HuH-7.5 (cell line): ENCODE data around the gene BRIP1.
"Not testable (repeated sequence)": the region's sequence is repeated elsewhere in the genome, so short reads cannot be mapped to it uniquely, and the experiment has no call there.

Source experiments
- DNase-seq: peaks from one replicate; pipeline ENCODE4 v3.0.0; 2011; ENCODE audit warnings: low spot score

BRIP1 gene

DNA sequence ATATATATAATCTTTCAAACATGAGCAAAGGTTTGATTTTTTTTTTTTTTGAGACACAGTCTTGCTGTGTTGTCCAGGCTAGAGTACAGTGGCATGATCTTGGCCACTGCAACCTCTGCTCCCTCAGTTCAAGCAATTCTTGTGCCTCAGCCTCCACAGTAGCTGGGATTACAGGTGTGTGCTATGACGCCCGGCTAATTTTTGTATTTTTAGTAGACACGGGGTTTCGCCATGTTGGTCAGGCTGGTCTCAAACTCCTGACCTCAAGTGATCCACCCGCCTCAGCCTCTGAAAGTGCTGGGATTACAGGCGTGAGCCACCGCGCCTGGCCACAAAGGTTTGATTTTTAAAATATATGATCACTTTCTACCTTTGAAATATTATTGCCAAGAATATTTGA lies 135.5 kb downstream of the BRIP1 start:
- DNase-seq = not testable (repeated sequence)

DNA sequence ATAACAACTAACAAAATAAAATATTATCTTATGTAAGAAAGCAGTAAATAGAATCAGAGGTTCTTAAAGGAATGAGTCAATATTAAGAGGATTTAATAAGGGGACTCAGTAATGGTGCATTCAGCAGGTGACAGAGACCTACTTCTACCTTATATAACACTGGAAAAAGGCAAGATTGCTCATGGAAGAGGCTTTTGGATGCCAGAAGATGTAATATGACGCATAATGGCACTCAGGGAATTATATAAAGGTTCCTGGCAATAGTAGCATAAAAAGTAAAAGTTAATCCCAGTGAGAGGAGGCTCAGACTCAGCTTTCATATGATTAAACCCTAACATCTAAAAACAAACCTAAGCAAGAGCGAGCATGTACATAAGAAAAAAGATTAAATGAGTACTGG lies 136.4 kb downstream of the BRIP1 start:
- no peak for DNase-seq

DNA sequence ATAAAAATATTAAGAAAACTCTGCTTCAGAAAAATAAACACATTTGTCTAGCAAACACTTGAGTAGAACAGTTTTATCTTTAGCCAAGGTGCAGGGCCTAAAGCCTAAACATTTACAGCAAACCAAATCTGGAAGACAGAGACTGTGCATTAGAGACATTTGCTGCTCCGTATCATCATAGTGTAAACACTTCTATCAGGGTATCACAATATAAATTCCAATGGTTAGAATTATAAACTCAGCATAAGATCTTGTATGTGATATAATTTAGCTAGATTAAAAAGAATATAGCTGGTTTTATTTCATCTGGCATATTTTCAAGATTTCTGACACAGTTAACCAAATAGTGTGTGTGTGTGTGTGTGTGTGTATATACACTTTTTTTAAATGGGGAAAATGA lies 138.6 kb downstream of the BRIP1 start:
- no peak for DNase-seq

DNA sequence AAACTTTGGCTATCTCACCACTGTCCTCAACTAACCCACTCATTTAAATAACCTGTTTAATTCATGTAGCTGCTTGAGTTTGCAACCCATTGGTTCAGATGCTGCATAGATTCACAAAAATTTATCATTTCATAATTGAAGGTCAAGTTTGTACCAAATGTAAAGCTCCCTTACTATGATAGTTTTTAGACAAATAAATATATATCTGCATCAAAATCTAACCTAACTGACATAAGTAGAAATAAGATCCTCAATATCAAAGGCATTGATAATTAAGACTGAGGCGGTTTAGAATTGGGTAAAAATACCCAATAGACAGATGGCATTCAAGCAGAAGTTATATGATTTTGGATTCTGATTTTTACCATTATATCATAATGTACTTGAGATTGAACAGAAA lies 139.4 kb downstream of the BRIP1 start:
- DNase-seq = no peak

DNA sequence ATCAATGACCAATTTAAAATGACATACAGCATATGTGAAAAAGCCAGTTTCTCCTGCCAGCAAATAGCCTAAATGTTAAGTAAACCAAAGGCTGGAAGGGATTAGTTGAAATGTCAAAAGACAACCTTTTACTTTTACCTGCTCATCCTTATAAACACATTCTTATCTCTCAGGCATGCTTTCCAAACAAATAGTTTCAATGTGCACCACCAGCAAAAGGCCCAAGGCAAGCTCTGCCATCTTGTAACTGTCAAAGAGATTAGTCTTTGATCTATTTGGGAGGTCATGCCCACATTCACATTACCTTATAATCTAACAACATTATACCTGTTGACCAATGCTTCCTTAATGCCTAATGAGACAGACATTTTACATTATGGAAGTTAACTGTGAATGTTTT lies 140.1 kb downstream of the BRIP1 start:
- peak; percentile 38 for DNase-seq

DNA sequence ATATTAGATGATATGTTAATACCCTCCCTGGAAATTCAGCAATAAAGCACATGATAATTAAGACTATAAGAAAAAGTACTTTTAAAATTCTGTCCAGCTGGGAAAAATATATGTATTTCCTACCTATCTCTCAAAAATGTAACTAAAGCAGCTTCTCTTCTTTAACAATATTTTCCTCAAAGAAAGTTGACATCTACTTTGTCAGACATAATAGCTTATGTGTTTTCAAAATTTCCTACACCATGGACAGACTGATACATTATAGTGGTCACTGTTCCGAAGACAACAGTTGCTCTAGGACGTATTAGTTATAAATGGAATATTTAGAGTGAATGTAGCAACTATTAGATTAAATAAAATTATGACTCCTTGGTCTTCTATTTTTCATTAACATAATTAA lies 140.9 kb downstream of the BRIP1 start:
- DNase-seq = no peak

DNA sequence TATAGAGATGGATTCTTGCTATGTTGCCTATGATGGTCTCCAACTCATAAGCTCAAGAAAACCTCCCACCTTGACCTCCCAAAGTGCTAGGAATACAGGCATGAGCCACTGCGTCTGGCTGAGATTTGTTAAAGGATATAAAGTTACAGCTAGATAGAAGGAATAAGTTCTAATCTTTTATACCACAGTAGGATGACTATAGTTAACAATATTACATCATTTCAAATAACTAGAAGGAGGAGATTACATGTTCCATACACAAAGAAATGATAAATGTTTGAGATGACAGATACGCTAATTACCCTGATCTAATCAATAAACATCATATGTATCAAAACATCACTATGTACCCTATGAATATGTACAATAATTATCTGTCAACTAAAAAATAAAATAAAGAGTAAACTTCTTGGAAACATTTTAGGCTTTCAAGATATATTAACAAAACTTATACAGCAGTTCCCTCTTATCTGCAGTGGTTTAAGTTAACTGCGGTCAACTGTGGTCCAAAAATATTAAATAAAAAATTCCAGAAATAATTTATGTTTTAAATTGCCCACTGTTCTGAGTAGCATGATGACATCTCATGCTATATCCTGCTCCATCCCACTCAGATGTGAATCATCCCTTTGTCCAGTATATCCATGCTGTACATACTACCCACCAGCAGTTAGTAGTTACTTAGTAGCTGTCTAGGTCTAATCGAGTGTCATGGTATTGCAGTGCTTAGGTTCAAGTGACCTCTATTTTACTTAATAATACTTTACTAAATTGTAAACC lies 143.1 kb downstream of the BRIP1 start:
- no peak for DNase-seq

DNA sequence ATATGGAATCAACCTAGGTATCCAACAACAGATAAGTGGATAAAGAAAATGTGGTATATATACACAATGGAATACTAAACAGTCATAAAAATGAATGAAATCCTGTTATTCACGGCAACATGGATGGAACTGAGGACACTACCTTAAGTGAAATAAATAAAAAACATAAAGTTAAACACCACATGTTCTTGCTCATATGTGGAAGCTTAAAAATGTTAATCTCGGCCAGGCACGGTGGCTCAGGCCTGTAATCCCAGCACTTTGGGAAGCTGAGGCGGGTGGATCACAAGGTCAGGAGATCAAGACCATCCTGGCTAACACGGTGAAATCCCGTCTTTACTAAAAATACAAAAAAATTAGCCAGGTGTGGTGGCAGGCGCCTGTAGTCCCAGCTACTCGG lies 144.1 kb downstream of the BRIP1 start:
- DNase-seq = not testable (repeated sequence)

DNA sequence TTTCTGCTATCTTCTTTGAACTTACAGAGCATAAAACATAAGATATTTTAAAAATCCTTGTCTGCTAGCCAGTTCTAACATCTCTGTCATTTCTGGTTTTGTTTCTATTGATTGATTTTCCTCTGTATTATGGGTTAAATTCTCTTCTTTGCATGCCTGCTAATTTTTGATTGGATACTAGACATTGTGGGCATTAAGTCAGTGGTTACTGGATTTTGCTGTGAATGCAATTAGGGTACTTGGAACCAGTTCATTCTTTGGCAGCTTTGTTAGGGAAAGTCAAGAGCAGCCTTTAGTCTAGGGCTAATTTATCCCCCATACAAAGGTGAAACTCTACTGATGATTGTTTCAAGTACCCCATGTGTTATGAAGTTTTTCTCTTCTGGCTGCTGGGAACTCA lies 145.3 kb downstream of the BRIP1 start:
- DNase-seq = no peak

DNA sequence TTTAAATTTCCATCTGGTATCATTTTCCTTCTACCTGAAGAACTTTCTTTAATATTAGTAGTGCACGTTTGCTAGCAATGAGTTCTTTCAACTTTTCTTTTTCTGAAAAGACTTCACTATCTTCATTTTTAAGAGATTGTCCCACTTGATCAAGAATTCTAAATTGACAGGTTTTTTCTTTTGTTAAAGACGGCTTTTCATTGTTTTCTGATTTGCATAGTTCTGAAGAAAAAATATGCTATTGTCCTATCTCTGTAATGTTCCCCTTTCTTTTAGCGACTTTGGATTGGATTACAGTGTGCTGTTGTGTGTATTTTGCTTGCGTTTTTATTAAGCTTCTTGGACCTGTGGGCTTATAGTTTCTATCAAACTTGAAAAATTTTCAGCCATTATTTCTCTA lies 146.0 kb downstream of the BRIP1 start:
- DNase-seq = no peak

DNA sequence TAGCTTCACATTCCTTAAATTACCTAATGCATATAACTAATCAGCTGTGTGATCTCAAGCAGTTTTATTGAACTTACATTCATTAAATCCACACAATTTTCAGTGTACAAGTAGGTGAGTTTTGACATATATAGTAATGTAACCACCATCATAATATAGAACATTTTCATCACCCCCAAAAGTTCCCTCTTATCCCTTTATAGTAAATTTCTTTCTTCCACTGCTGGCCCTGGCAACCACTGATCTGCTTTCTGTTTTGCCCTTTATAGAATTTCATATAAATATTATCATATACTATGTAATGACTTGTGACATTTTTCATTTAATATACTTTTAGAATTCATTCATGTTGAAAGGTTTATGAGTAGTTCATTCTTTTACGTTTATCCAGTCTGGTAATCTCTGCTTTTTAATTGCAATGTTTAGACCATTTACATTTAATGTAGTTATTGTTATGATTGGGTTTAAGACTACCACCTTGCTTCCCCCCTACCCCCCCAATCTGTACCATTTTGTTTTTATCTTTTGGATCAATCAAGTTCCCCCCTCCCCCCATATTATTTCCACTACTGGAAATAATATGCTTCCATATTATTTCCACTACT lies 147.0 kb downstream of the BRIP1 start:
- DNase-seq = no peak

DNA sequence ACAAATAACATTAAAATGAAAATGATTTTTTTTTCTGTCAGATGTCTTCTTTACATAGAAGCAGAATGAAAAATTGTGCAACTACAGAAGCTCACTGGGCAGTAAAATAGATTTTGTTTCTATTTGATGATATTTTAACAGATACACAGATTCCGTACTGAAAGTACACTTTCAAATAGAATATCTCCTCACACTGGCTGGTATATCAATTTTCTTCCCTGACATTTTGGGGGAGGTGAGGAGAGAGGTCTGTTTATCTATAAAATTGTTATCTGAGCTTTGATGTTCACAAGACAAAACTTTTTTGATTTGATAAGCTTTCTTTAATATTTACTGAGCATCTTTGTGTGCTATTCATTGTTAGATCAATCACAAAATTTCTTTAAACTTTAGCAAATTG lies 148.0 kb downstream of the BRIP1 start:
- DNase-seq = no peak

DNA sequence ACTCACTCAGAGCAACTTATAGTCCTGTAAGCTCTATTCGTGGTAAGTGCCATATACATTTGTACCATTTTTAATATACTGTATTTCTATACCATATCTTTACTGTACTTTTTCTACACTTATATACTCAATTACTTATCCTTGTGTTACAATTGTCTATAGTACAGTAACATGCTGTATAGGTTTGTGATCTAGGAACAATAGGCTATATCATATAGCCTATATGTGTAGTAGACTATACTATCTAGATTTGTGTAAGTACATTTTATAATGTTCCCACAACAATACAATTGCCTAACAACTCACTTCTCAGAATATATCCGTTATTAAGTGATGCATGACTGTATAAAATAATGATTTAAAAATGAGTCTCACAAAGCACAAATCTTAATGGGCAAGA lies 149.0 kb downstream of the BRIP1 start:
- no peak for DNase-seq

DNA sequence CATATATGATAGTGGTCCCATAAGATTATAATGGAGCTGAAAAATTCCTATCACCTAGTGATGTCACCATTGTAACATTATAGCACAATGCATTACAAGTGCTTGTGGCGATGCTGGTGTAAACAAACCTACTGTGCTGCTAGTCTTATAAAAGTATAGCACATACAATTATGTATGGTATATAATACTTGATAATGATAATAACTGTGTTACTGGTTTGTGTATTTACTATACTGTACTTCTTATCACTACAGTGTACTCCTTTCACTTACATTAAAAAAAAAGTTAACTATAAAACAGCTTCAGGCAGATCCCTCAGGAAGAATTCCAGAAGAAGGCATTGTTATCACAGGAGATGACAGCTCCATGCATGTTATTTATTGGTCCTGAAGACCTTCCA lies 150.3 kb downstream of the BRIP1 start:
- DNase-seq = no peak

DNA sequence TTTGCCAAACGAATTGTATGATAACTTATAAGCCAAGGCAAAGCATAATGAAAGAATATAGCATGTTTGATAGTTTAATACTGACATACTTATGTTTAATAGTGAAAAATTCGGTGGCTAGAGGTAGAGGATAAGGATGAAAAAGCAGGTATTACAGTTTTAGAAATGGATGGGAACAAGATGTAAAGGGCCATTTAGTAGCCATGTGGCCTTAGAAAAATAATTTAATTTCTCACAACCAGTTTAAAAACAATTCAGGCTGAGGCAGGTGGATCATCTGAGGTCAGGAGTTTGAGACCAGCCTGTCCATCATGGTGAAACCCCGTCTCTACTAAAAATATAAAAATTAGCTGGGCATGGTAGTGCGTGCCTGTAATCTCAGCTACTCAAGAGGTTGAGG lies 152.8 kb downstream of the BRIP1 start:
- DNase-seq = no peak

DNA sequence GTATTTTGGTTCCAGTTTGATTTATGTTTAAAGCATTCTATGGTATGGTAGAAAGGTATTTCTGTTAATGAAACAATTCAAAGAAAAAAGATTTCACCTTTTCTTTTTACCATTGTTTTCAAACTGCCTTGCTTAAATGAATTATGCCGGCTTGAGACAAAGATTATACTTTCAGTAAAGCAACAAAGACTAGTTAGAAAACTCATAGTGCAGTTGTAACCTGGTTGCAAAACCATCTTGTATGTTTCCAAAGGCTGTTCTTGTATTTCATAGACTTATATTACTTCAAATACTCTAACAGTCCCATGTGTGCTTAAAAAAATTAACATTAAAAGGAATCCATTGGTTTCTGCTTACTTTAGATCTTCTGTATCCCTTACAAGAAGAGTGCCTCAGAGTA lies 153.8 kb downstream of the BRIP1 start:
- no peak for DNase-seq

DNA sequence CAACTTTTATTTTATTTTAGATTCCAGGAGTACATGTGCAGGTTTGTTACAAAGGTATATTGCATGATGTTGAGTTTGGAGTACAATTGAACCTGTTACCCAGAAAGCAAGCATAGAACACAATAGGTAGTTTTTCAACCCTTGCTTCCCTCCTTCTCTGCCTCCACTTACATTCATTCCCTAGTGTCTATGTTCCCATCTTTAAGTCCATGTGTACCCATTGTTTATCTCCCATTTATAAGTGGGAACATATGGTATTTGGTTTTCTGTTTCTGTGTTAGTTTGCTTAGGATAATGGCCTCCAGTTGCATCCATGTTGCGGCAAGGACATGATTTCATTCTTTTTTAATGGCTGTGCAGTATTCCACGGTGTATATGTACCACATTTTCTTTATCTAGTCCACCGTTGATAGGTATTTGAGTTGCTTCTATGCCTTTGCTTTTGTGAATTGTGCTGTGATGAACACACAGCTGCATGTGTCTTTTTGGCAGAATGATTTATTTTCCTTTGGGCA lies 158.3 kb downstream of the BRIP1 start:
- no peak for DNase-seq

DNA sequence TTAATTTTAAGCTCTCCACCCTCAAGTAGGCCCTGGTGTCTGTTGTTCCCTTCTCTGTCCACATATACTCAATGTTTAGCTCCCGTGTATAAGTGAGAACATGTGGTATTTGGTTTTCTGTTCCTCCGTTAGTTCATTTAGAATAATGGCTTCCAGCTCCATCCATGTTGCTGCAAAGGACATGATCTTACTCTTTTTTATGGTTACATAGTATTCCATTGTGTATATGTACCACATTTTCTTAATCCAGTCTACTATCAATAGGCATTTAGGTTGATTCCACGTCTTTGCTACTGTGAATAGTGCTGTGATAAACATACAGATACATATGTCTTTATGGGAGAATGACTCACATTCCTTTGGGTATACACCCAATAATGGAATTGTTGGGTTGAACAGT lies 160.9 kb downstream of the BRIP1 start:
- DNase-seq = no peak

DNA sequence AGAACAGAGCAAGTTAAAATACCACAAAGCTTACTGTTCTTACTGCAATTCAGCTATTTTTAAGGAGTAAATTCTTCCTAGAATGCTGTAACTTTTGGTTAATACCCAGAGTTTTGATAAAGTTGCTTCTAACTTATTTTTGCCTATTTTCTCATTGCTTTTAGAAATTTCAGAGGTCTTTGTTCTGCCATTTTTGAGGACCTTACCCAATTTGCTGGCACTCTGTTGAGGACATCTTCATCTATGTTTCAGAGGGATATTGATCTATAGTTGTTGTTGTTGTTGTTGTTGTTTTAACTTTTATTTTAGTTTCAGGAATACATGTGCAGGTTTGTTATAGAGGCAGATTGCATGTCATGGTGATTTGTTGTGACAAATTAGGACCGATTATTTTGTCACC lies 161.3 kb downstream of the BRIP1 start:
- no peak for DNase-seq

DNA sequence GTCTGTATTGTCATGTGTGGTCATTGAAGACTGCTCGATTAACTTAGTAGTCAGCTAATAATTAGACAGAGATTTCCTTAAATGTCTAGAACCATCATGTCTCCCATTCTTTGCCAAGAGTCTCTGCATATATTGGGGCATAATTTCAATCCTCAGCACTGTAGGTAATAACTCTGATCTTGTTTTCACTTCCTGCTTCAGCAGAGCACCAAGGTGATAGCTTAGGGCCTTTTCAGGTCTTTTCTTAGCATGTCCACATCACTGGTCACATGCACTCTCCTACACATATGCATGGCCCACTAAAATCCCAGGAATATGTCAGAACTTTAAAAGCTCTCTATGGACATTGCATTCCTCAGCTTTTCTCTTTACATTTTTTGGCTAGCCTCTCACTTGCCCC lies 162.0 kb downstream of the BRIP1 start:
- DNase-seq = no peak

DNA sequence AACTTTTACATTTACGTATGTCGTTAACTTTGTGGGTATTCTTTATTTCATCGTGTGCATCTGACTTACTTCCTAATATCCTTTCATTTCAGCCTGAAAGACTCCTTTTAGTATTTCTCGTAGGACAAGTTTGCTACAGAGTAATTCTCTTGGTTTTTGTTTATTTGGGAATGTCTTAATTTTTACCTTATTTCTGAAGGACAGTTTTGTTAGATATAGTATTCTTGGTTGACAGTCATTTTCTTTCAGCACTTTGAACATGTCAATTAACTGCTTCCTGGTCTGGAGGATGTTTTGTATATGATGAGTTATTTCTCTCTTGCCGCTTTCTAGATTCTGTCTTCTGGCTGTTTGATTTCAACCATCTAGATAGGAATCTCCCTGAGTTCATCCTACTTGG lies 163.1 kb downstream of the BRIP1 start:
- DNase-seq = no peak

DNA sequence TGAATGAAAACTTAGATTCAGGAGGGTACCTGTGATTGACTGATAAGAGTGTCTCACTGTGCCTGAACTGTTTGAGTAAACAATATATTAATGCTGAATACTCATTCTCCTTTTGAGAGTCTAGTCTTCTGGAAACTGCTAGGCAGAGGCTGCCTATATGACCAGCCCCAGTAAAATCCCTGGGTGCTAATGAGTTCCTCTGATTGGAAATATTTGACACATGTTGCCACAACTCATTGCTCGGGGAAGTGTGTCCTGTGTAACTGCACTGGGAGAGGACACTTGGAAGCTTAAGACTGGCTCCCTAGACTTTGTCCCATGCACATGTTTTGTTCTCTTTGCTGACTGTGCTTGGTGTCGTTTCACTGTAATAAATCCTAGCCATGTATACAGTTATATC lies 163.6 kb downstream of the BRIP1 start:
- DNase-seq = no peak

DNA sequence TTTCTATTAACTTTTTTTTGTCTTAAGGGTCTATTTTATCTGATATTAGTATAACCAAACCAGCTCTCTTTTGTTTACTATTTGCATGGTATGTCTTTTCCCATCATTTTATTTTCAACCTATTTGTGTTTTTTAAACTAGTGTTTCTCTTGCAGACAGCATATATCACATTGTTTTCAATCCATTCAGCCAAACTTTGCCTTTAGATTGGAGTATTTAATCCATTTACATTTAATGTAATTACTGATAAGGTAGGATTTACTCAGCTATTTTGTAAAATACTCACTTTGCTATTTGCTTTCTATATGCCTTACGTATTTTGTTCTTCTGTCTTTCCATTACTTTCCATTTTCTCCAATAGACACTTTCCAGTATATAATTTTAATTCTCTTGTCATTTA lies 164.3 kb downstream of the BRIP1 start:
- no peak for DNase-seq

DNA sequence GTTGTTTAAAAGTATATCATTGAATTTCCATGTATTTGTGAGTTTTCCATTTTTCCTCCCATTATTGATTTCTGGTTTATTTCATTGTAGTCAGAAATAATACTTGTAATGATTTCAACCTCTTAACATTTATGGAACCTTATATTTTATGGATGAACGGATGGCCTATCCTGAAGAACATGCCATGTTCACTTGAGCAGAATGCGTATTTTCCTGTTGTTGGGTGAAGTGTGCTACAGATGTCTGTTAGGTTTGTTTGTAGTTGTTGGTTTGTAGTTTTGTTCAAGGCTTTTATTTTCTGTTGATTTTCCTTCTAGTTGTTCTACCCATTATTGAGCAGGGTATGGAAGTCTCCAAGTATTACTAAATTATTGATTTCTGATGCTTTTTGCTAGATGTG lies 165.1 kb downstream of the BRIP1 start:
- DNase-seq = no peak
